Suprapubic skin (tissue), 4 donors: ENCODE measurements around the gene SLC16A10. TPM values are rescaled to one million over a fixed set of nuclear protein-coding genes. Genes with fewer than 3 reads are reported as not detected.

Experiments
- DNase-seq, 2 donors: peaks; one replicate each; pipeline ENCODE4 v3.0.0-alpha.2; 2019; ENCODE audit warnings: low spot score in 2 of 2
- H3K27ac ChIP-seq: fragments of 200-600 bp; sonication (generic); one replicate; pipeline ENCODE4 v1.5.1; 2019
- H3K27me3 ChIP-seq: fragments of 200-600 bp; sonication (generic); one replicate; pipeline ENCODE4 v1.5.1; 2019
- H3K36me3 ChIP-seq: fragments of 200-600 bp; sonication (generic); one replicate; pipeline ENCODE4 v1.5.1; 2019
- H3K4me1 ChIP-seq: fragments of 200-600 bp; sonication (generic); one replicate; pipeline ENCODE4 v1.5.1; 2019
- H3K4me3 ChIP-seq: fragments of 200-600 bp; sonication (generic); one replicate; pipeline ENCODE4 v1.5.1; 2019; ENCODE audit warnings: mild to moderate bottlenecking
- H3K9me3 ChIP-seq: fragments of 200-600 bp; sonication (generic); one replicate; pipeline ENCODE4 v1.5.1; 2019
- CTCF ChIP-seq, 2 donors: fragments of 200-600 bp in 1 of 2; fragments of 450-650 bp in 1 of 2; sonication (generic) in 1 of 2; IDR thresholded peaks; one replicate each; pipeline ENCODE4 v1.5.1; 2016 to 2019; ENCODE audit warnings: antibody characterized with exemption in 2 of 2, mild to moderate bottlenecking in 1 of 2, moderate library complexity in 1 of 2
- EP300 ChIP-seq: sonication (generic); formaldehyde crosslinking; IDR thresholded peaks from one replicate; pipeline ENCODE4 v1.6.1; 2017; ENCODE audit warnings: antibody characterized with exemption
- POLR2A ChIP-seq, 2 donors: fragments of 450-650 bp; IDR thresholded peaks; one replicate each; pipeline ENCODE4 v1.6.1; 2017; ENCODE audit warnings: antibody characterized with exemption in 2 of 2, mild to moderate bottlenecking in 2 of 2, moderate library complexity in 2 of 2
- POLR2AphosphoS5 ChIP-seq, 3 donors: sonication (generic); formaldehyde crosslinking; IDR thresholded peaks; one replicate each; pipeline ENCODE4 v1.6.1; 2017; ENCODE audit warnings: antibody characterized with exemption in 3 of 3
- WGBS: methylation state at CpG from one replicate; pipeline ENCODE4 v1.1.5; 2018; 5-methylcytosine and 5-hydroxymethylcytosine counted together
- total RNA-seq, 4 donors: library from RNA; depleted of rRNA; stranded (reverse); fragments of >200 nt; gene quantifications; one replicate each; pipeline ENCODE4 v1.1.0, GENCODE V29; 2016

Gene SLC16A10
- total RNA-seq, 4 donors from 2014 or later, result 23.1 to 73.5 (median 35.9) TPM

- Histone ChIP-seq H3K9me3 (no peaks in the 10 kb centered on the region), H3K36me3 (no peaks in the 10 kb centered on the region), H3K27me3 (no peaks in the 10 kb centered on the region), H3K27ac (no peak overlapping the region), H3K4me1 (peaks cover 12% of the 10 kb centered on the region), H3K4me3 (no peak overlapping the region)
- 82% methylated on average over 4 of the region's 4 CpGs for WGBS
- no peak for DNase-seq
- TF ChIP-seq POLR2AphosphoS5 (IDR thresholded peaks at IDR 0.05) (no peak), POLR2A (IDR thresholded peaks at IDR 0.05) (no peak), CTCF (IDR thresholded peaks at IDR 0.05) (no peak), EP300 (no peak)
Measured at GRCh38 chr6:111154981-111155380, 67.7 kb downstream of the SLC16A10 start.

DNA sequence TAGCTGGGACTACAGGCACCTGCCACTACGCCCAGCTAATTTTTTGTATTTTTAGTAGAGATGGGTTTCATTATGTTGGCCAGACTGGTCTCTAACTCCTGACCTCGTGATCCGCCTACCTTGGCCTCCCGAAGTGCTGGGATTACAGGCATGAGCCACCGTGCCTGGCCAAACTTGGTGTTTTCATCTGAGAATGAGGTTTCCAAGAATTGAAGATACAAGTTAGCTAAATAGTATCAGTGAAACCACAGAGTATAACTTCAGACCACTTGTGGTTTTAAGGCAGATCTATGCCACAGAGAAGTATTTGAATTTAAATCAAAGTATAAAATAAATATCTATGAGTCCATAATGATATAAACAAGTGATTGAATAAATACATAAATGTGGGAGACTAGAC, 70.1 kb downstream of the SLC16A10 start:
- H3K9me3 ChIP-seq, result peaks cover 3% of the 10 kb centered on the region
- no peaks in the 10 kb centered on the region for H3K27me3 ChIP-seq
- no peaks in the 10 kb centered on the region for H3K36me3 ChIP-seq
- TF ChIP-seq CTCF (IDR thresholded peaks at IDR 0.05) (no peak), POLR2AphosphoS5 (IDR thresholded peaks at IDR 0.05) (no peak), POLR2A (IDR thresholded peaks at IDR 0.05) (no peak), EP300 (no peak)
- 86% methylated on average over 5 of the region's 5 CpGs for WGBS
- no peak overlapping the region for H3K4me3 ChIP-seq
- no peak for DNase-seq
- H3K27ac ChIP-seq, result no peak overlapping the region
- no peaks in the 10 kb centered on the region for H3K4me1 ChIP-seq

GRCh38 chr6:111159633-111160032, 72.3 kb downstream of the SLC16A10 start:
- Histone ChIP-seq H3K36me3 (no peaks in the 10 kb centered on the region), H3K27me3 (no peaks in the 10 kb centered on the region), H3K9me3 (peaks cover 3% of the 10 kb centered on the region), H3K27ac (no peak overlapping the region), H3K4me1 (no peaks in the 10 kb centered on the region), H3K4me3 (no peak overlapping the region)
- no peak for DNase-seq
- no peak for TF ChIP-seq POLR2A (IDR thresholded peaks at IDR 0.05)
- no peak for TF ChIP-seq EP300
- TF ChIP-seq POLR2AphosphoS5 (IDR thresholded peaks at IDR 0.05), result no peak
- no peak for TF ChIP-seq CTCF (IDR thresholded peaks at IDR 0.05)

DNA sequence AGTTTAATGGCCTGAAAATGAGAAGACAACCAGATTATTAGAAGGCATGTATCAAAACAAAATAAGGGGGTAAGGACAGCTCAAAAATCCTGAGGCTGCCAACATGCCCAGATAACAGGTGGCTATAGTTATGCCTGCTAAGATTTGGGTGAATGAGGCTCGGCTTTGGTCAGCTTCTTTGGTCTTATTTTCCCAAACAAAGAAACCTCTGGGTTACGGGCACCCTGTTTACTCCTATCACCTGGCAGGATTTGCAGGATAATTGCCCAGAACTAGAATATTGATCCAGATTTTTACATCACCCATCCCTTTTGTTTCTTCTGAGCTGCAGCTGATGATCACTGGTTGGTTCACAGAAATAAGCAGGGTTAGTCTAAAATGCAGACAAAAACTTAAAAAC, 74.3 kb downstream of the SLC16A10 start:
- Histone ChIP-seq H3K36me3 (no peaks in the 10 kb centered on the region), H3K27me3 (no peaks in the 10 kb centered on the region), H3K4me3 (no peak overlapping the region), H3K27ac (no peak overlapping the region), H3K9me3 (peaks cover 3% of the 10 kb centered on the region), H3K4me1 (no peaks in the 10 kb centered on the region)
- DNase-seq, result no peak
- TF ChIP-seq CTCF (IDR thresholded peaks at IDR 0.05), result no peak
- TF ChIP-seq POLR2AphosphoS5 (IDR thresholded peaks at IDR 0.05), result no peak
- no peak for TF ChIP-seq POLR2A (IDR thresholded peaks at IDR 0.05)
- no peak for TF ChIP-seq EP300
- WGBS, result 92% methylated on average over 2 of the region's 2 CpGs

DNA sequence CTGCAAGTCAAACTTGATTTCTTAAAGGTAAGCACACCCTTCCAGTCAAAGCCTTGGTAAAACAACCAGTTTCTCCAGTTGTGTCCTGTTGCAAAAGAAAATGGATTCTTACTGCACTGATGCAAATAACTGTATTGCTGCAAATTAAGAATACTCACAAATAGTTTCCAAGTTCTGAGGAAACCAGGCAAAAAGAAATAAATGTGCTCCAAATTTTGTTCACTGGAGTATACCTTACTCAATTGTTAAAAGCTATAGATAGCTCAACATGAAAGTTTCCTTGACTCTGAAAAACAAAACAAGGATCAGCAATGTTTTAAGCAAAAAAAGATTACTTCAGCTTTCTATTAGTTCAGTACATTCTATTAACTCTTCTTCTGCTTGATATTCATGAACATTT, 75.2 kb downstream of the SLC16A10 start:
- H3K27me3 ChIP-seq, result no peaks in the 10 kb centered on the region
- peaks cover 3% of the 10 kb centered on the region for H3K9me3 ChIP-seq
- H3K27ac ChIP-seq, result no peak overlapping the region
- no peaks in the 10 kb centered on the region for H3K36me3 ChIP-seq
- TF ChIP-seq CTCF (IDR thresholded peaks at IDR 0.05), result no peak
- TF ChIP-seq POLR2AphosphoS5 (IDR thresholded peaks at IDR 0.05), result no peak
- TF ChIP-seq POLR2A (IDR thresholded peaks at IDR 0.05), result no peak
- TF ChIP-seq EP300, result no peak
- no peak overlapping the region for H3K4me3 ChIP-seq
- no peaks in the 10 kb centered on the region for H3K4me1 ChIP-seq
- DNase-seq, result no peak
